ENCODE measurements around the gene FNIP2.
"Not testable (repeated sequence)": the region's sequence is repeated elsewhere in the genome, so short reads cannot be mapped to it uniquely, and the experiment has no call there.

Gene FNIP2

GRCh38 chr4:158754385-158755180 lies 14.2 kb upstream of the FNIP2 start:
- Mint-ChIP-seq H3K27ac (no peak overlapping the region), H3K4me3 (no peak overlapping the region), H3K4me1 (ENCODE audit: low read depth) (no peaks in the 10 kb centered on the region), H3K9me3 (no peaks in the 10 kb centered on the region), H3K36me3 (ENCODE audit: low read depth) (no peaks in the 10 kb centered on the region), H3K27me3 (peaks cover 27% of the 10 kb centered on the region)

- not testable (repeated sequence) for H3K36me3 Mint-ChIP-seq (ENCODE audit: low read depth); H3K4me1 Mint-ChIP-seq (ENCODE audit: low read depth); H3K27ac Mint-ChIP-seq; H3K4me3 Mint-ChIP-seq; H3K9me3 Mint-ChIP-seq
- H3K27me3 Mint-ChIP-seq: peaks cover 27% of the 10 kb centered on the region
These were observed 13.0 kb upstream of the FNIP2 start for GRCh38 chr4:158755819-158756218.

- H3K27me3 Mint-ChIP-seq: peaks cover 35% of the 10 kb centered on the region
These were observed 12.2 kb upstream of the FNIP2 start for GRCh38 chr4:158756588-158756987.

GRCh38 chr4:158758142-158758541 lies 10.7 kb upstream of the FNIP2 start:
- H3K4me3 Mint-ChIP-seq: no peak overlapping the region
- peaks cover 40% of the 10 kb centered on the region for H3K27me3 Mint-ChIP-seq
- no peak overlapping the region for H3K27ac Mint-ChIP-seq
- H3K36me3 Mint-ChIP-seq (ENCODE audit: low read depth): no peaks in the 10 kb centered on the region
- H3K4me1 Mint-ChIP-seq (ENCODE audit: low read depth): no peaks in the 10 kb centered on the region
- H3K9me3 Mint-ChIP-seq: no peaks in the 10 kb centered on the region

More at GRCh38 chr4:158756588-158756987, 12.2 kb upstream of the FNIP2 start:
- no peak overlapping the region for H3K27ac Mint-ChIP-seq
- H3K4me1 Mint-ChIP-seq (ENCODE audit: low read depth): no peaks in the 10 kb centered on the region
- no peaks in the 10 kb centered on the region for H3K9me3 Mint-ChIP-seq
- H3K36me3 Mint-ChIP-seq (ENCODE audit: low read depth): no peaks in the 10 kb centered on the region
- no peak overlapping the region for H3K4me3 Mint-ChIP-seq

- Mint-ChIP-seq H3K4me1 (ENCODE audit: low read depth) (no peaks in the 10 kb centered on the region), H3K36me3 (ENCODE audit: low read depth) (no peaks in the 10 kb centered on the region), H3K27ac (no peak overlapping the region), H3K9me3 (no peaks in the 10 kb centered on the region), H3K27me3 (peaks cover 40% of the 10 kb centered on the region), H3K4me3 (no peak overlapping the region)
These were observed 10.1 kb upstream of the FNIP2 start for GRCh38 chr4:158758703-158759102.

- not testable (repeated sequence) for H3K4me1 Mint-ChIP-seq (ENCODE audit: low read depth); H3K27ac Mint-ChIP-seq; H3K36me3 Mint-ChIP-seq (ENCODE audit: low read depth); H3K9me3 Mint-ChIP-seq; H3K4me3 Mint-ChIP-seq
- H3K27me3 Mint-ChIP-seq: peaks cover 37% of the 10 kb centered on the region
These were observed 9.3 kb upstream of the FNIP2 start for GRCh38 chr4:158759539-158759938.

GRCh38 chr4:158760866-158761265 lies 8.0 kb upstream of the FNIP2 start:
- Mint-ChIP-seq H3K9me3 (no peaks in the 10 kb centered on the region), H3K4me1 (ENCODE audit: low read depth) (no peaks in the 10 kb centered on the region), H3K36me3 (ENCODE audit: low read depth) (no peaks in the 10 kb centered on the region), H3K27ac (no peak overlapping the region), H3K4me3 (no peak overlapping the region), H3K27me3 (peaks cover 34% of the 10 kb centered on the region)

GRCh38 chr4:158762553-158762952 lies 6.3 kb upstream of the FNIP2 start:
- H3K27ac Mint-ChIP-seq: no peak overlapping the region
- H3K36me3 Mint-ChIP-seq (ENCODE audit: low read depth): no peaks in the 10 kb centered on the region
- no peak overlapping the region for H3K4me3 Mint-ChIP-seq
- H3K9me3 Mint-ChIP-seq: no peaks in the 10 kb centered on the region
- H3K4me1 Mint-ChIP-seq (ENCODE audit: low read depth): peaks cover 1% of the 10 kb centered on the region
- peaks cover 26% of the 10 kb centered on the region for H3K27me3 Mint-ChIP-seq

- H3K4me3 Mint-ChIP-seq: no peak overlapping the region
- H3K9me3 Mint-ChIP-seq: no peaks in the 10 kb centered on the region
- no peak overlapping the region for H3K27ac Mint-ChIP-seq
- peaks cover 10% of the 10 kb centered on the region for H3K4me1 Mint-ChIP-seq (ENCODE audit: low read depth)
- peaks cover 19% of the 10 kb centered on the region for H3K27me3 Mint-ChIP-seq
- H3K36me3 Mint-ChIP-seq (ENCODE audit: low read depth): no peaks in the 10 kb centered on the region
These were observed 5.4 kb upstream of the FNIP2 start for GRCh38 chr4:158763462-158763861.

GRCh38 chr4:158766434-158767044 lies 2.3 kb upstream of the FNIP2 start:
- Mint-ChIP-seq H3K36me3 (ENCODE audit: low read depth) (no peaks in the 10 kb centered on the region), H3K9me3 (no peaks in the 10 kb centered on the region), H3K27me3 (peaks cover 5% of the 10 kb centered on the region), H3K4me1 (ENCODE audit: low read depth) (peaks cover 28% of the 10 kb centered on the region), H3K4me3 (no peak overlapping the region), H3K27ac (peak overlapping the region; percentile 18)

GRCh38 chr4:158767451-158767850 lies 1.4 kb upstream of the FNIP2 start:
- Mint-ChIP-seq H3K36me3 (ENCODE audit: low read depth) (no peaks in the 10 kb centered on the region), H3K27ac (peak overlapping the region; percentile 4), H3K9me3 (no peaks in the 10 kb centered on the region), H3K4me3 (peak overlapping the region; percentile 81), H3K27me3 (no peaks in the 10 kb centered on the region), H3K4me1 (ENCODE audit: low read depth) (peaks cover 28% of the 10 kb centered on the region)

- H3K9me3 Mint-ChIP-seq: no peaks in the 10 kb centered on the region
- peak overlapping the region; percentile 92 for H3K27ac Mint-ChIP-seq
- no peaks in the 10 kb centered on the region for H3K27me3 Mint-ChIP-seq
These were observed 522 bp downstream of the FNIP2 start for GRCh38 chr4:158769175-158769921.

GRCh38 chr4:158770671-158771070 lies 1.8 kb downstream of the FNIP2 start:
- Mint-ChIP-seq H3K36me3 (ENCODE audit: low read depth) (no peaks in the 10 kb centered on the region), H3K4me1 (ENCODE audit: low read depth) (peaks cover 34% of the 10 kb centered on the region), H3K27ac (no peak overlapping the region), H3K4me3 (peak overlapping the region; percentile 98), H3K9me3 (no peaks in the 10 kb centered on the region), H3K27me3 (no peaks in the 10 kb centered on the region)

More at GRCh38 chr4:158769175-158769921, 522 bp downstream of the FNIP2 start:
- Mint-ChIP-seq H3K4me3 (peak overlapping the region; percentile 98), H3K4me1 (ENCODE audit: low read depth) (peaks cover 28% of the 10 kb centered on the region), H3K36me3 (ENCODE audit: low read depth) (no peaks in the 10 kb centered on the region)

- peaks cover 34% of the 10 kb centered on the region for H3K4me1 Mint-ChIP-seq (ENCODE audit: low read depth)
- H3K27me3 Mint-ChIP-seq: no peaks in the 10 kb centered on the region
- no peak overlapping the region for H3K27ac Mint-ChIP-seq
- H3K4me3 Mint-ChIP-seq: no peak overlapping the region
- H3K9me3 Mint-ChIP-seq: no peaks in the 10 kb centered on the region
- no peaks in the 10 kb centered on the region for H3K36me3 Mint-ChIP-seq (ENCODE audit: low read depth)
These were observed 3.0 kb downstream of the FNIP2 start for GRCh38 chr4:158771776-158772175.

GRCh38 chr4:158775091-158775651 lies 6.3 kb downstream of the FNIP2 start:
- Mint-ChIP-seq H3K36me3 (ENCODE audit: low read depth) (no peaks in the 10 kb centered on the region), H3K27ac (no peak overlapping the region), H3K4me1 (ENCODE audit: low read depth) (peaks cover 40% of the 10 kb centered on the region), H3K27me3 (no peaks in the 10 kb centered on the region), H3K4me3 (no peak overlapping the region), H3K9me3 (no peaks in the 10 kb centered on the region)
